CD14-positive monocyte (primary cell): ENCODE measurements around the gene RAX2. TPM values are rescaled to one million over a fixed set of nuclear protein-coding genes. Genes with fewer than 3 reads are reported as not detected.

Source experiments
- DNase-seq, 3 donors: peaks; one replicate each; pipeline ENCODE4 v3.0.0-alpha.2; 2011 to 2022
- H2AFZ ChIP-seq: 2 replicates; pipeline ENCODE4 v1.6.0; 2012; ENCODE audit warnings: mild to moderate bottlenecking, low read depth, low read length, inconsistent platforms; ENCODE audit not compliant: insufficient read depth, poor library complexity, severe bottlenecking
- H3K27ac ChIP-seq, 2 donors: 1 replicate in 1 of 2; 2 replicates in 1 of 2; pipeline ENCODE4 v1.5.1; 2012 to 2013; ENCODE audit warnings: low read length in 2 of 2, control low read depth in 1 of 2, inconsistent platforms in 1 of 2, low read depth in 1 of 2, mild to moderate bottlenecking in 1 of 2
- H3K27me3 ChIP-seq, 2 donors: one replicate each; pipeline versions ENCODE4 v1.6.0 to v1.6.1; 2011 to 2013; ENCODE audit warnings: low read length in 2 of 2; ENCODE audit not compliant: control insufficient read depth in 2 of 2, insufficient read depth in 2 of 2
- H3K36me3 ChIP-seq, 2 donors: replicated peaks in 1 of 2; 1 replicate in 1 of 2; 2 replicates in 1 of 2; pipeline versions ENCODE4 v1.5.1 to v1.6.1; 2012 to 2013; ENCODE audit warnings: low read length in 2 of 2, control low read depth in 1 of 2, inconsistent platforms in 1 of 2, mild to moderate bottlenecking in 1 of 2; ENCODE audit not compliant: insufficient read depth in 2 of 2, control insufficient read depth in 1 of 2
- H3K4me1 ChIP-seq, 2 donors: 1 replicate in 1 of 2; 2 replicates in 1 of 2; pipeline versions ENCODE4 v1.5.1 to v1.6.1; 2012 to 2013; ENCODE audit warnings: low read length in 2 of 2, control low read depth in 1 of 2, inconsistent platforms in 1 of 2, mild to moderate bottlenecking in 1 of 2, moderate library complexity in 1 of 2; ENCODE audit not compliant: insufficient read depth in 2 of 2, control insufficient read depth in 1 of 2
- H3K4me2 ChIP-seq: replicated peaks from 2 replicates; pipeline ENCODE3; 2012; ENCODE audit warnings: low read length, moderate library complexity, mild to moderate bottlenecking; ENCODE audit not compliant: poor library complexity, severe bottlenecking; ENCODE audit errors: extremely low read depth
- H3K4me3 ChIP-seq, 3 experiments: fragments of 200-600 bp in 1 of 3; sonication (generic) in 1 of 3; replicated peaks in 1 of 3; 1 replicate in 2 of 3; 2 replicates in 1 of 3; pipeline ENCODE4 v1.5.1; 2011 to 2013; ENCODE audit warnings: low read length in 3 of 3, mild to moderate bottlenecking in 3 of 3, control low read depth in 2 of 3, low read depth in 2 of 3, inconsistent platforms in 1 of 3, moderate library complexity in 1 of 3
- H3K79me2 ChIP-seq: 2 replicates; pipeline ENCODE4 v1.6.0; 2012; ENCODE audit warnings: mild to moderate bottlenecking, control low read depth, inconsistent platforms, low read length, moderate library complexity; ENCODE audit not compliant: insufficient read depth
- H3K9ac ChIP-seq: 2 replicates; pipeline ENCODE4 v1.6.0; 2017; ENCODE audit warnings: low read length, mild to moderate bottlenecking; ENCODE audit not compliant: insufficient read depth, poor library complexity, severe bottlenecking
- H3K9me3 ChIP-seq, 2 donors: replicated peaks in 1 of 2; 1 replicate in 1 of 2; 2 replicates in 1 of 2; pipeline versions ENCODE4 v1.5.1 to v1.6.1; 2012 to 2013; ENCODE audit warnings: low read length in 2 of 2, control low read depth in 1 of 2; ENCODE audit not compliant: control insufficient read depth in 1 of 2, insufficient read depth in 1 of 2
- H4K20me1 ChIP-seq: 2 replicates; pipeline ENCODE4 v1.6.0; 2012; ENCODE audit warnings: mild to moderate bottlenecking, low read length, control low read depth, moderate library complexity; ENCODE audit not compliant: insufficient read depth
- H3K27ac Mint-ChIP-seq, 7 donors: one replicate each; pipeline ENCODE4 v1.8.0; 2020; ENCODE audit warnings: mild to moderate bottlenecking in 7 of 7, mixed read lengths in 7 of 7, moderate library complexity in 6 of 7, inconsistent platforms in 2 of 7
- H3K27me3 Mint-ChIP-seq, 3 donors: one replicate each; pipeline ENCODE4 v1.8.0; 2021 to 2022; ENCODE audit warnings: low read depth in 3 of 3, mild to moderate bottlenecking in 3 of 3, mixed read lengths in 3 of 3, moderate library complexity in 3 of 3, inconsistent platforms in 1 of 3
- H3K36me3 Mint-ChIP-seq, 2 donors: one replicate each; pipeline ENCODE4 v1.8.0; 2020; ENCODE audit warnings: mixed read lengths in 2 of 2, inconsistent platforms in 1 of 2, mild to moderate bottlenecking in 1 of 2
- H3K4me1 Mint-ChIP-seq: one replicate; pipeline ENCODE4 v1.8.0; 2020; ENCODE audit warnings: mild to moderate bottlenecking, mixed read lengths
- H3K4me3 Mint-ChIP-seq, 2 donors: one replicate each; pipeline ENCODE4 v1.8.0; 2020; ENCODE audit warnings: mild to moderate bottlenecking in 2 of 2, mixed read lengths in 2 of 2, moderate library complexity in 1 of 2
- H3K9me3 Mint-ChIP-seq, 7 donors: one replicate each; pipeline ENCODE4 v1.8.0; 2020 to 2022; ENCODE audit warnings: mixed read lengths in 7 of 7, mild to moderate bottlenecking in 6 of 7, moderate library complexity in 6 of 7, inconsistent platforms in 2 of 7
- WGBS: methylation state at CpG from one replicate; pipeline ENCODE4 v1.1.5; 2013; ENCODE audit warnings: missing lambda C conversion rate; ENCODE audit not compliant: insufficient coverage; 5-methylcytosine and 5-hydroxymethylcytosine counted together
- intact Hi-C, 2 donors: fragments of 100-400 bp; cut with micrococcal nuclease; formaldehyde crosslinking; loops; one replicate each; pipeline versions ENCODE4 v1.15.0 to v1.15.1; 2023
- polyA plus RNA-seq, 3 donors: library from polyadenylated mRNA; depleted of rRNA in 1 of 3; unstranded in 2 of 3; stranded (reverse) in 1 of 3; fragments of 300-500 nt in 2 of 3; fragments of >200 nt in 1 of 3; fragmentation: Illumina TruSeq in 2 of 3; gene quantifications; 1 replicate in 2 of 3; 2 replicates in 1 of 3; pipeline ENCODE4 v1.2.3, GENCODE V29; 2012 to 2021
- TF ChIP-seq, protein P1 (sequence below): fragments of 200-600 bp; IDR thresholded peaks from one replicate; pipeline ENCODE4 v1.8.0; 2022; ENCODE audit warnings: antibody characterized with exemption, mild to moderate bottlenecking

RAX2 gene
- polyA plus RNA-seq, 3 donors = not detected

DNA sequence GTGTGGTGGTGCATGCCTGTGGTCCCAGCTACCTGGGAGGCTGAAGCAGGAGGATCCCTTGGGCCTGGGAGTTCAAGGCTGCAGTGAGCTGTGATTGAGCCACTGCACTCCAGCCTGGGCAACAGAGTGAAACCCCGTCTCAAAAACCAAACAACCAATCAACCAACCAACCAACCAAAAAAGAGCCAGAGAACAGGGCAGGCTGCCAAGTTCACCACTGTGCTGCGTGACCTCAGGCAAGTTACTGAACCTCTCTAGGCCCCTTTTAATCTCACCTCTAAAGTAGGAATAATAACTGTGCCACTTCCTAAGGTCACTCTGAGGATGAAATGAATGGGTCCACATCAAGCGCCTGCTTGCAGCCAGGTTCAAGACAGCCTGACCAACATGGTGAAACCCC lies 46.9 kb downstream of the RAX2 start:
- Mint-ChIP-seq H3K4me1 (peaks cover 3% of the 10 kb centered on the region), H3K4me3 (peak overlapping the region in 1 of 2 donors; percentile 40), H3K27ac (peak overlapping the region in 1 of 7 donors; percentile 20), H3K9me3 (peaks cover 0 to 14% (median 11%) of the 10 kb centered on the region in 7 donors), H3K36me3 (peaks cover 2 to 3% of the 10 kb centered on the region in 2 donors), H3K27me3 (peaks cover 41 to 60% (median 41%) of the 10 kb centered on the region in 3 donors)
- Histone ChIP-seq H3K4me2 (no peak overlapping the region), H3K9me3 (peaks cover 9 to 14% of the 10 kb centered on the region in 2 donors), H3K4me3 (no peak overlapping the region), H3K9ac (no peak overlapping the region), H3K27ac (no peak overlapping the region), H3K79me2 (no peaks in the 10 kb centered on the region), H4K20me1 (no peaks in the 10 kb centered on the region), H2AFZ (no peak overlapping the region), H3K27me3 (peaks cover 26 to 36% of the 10 kb centered on the region in 2 donors), H3K4me1 (peaks cover 5 to 10% of the 10 kb centered on the region in 2 donors), H3K36me3 (no peaks in the 10 kb centered on the region)
- intact Hi-C loops = no loop called here
- WGBS = 86% methylated on average over 1 of the region's 3 CpGs
- TF ChIP-seq, protein P1, sequence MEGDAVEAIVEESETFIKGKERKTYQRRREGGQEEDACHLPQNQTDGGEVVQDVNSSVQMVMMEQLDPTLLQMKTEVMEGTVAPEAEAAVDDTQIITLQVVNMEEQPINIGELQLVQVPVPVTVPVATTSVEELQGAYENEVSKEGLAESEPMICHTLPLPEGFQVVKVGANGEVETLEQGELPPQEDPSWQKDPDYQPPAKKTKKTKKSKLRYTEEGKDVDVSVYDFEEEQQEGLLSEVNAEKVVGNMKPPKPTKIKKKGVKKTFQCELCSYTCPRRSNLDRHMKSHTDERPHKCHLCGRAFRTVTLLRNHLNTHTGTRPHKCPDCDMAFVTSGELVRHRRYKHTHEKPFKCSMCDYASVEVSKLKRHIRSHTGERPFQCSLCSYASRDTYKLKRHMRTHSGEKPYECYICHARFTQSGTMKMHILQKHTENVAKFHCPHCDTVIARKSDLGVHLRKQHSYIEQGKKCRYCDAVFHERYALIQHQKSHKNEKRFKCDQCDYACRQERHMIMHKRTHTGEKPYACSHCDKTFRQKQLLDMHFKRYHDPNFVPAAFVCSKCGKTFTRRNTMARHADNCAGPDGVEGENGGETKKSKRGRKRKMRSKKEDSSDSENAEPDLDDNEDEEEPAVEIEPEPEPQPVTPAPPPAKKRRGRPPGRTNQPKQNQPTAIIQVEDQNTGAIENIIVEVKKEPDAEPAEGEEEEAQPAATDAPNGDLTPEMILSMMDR = no peak
- DNase-seq = no peak

DNA sequence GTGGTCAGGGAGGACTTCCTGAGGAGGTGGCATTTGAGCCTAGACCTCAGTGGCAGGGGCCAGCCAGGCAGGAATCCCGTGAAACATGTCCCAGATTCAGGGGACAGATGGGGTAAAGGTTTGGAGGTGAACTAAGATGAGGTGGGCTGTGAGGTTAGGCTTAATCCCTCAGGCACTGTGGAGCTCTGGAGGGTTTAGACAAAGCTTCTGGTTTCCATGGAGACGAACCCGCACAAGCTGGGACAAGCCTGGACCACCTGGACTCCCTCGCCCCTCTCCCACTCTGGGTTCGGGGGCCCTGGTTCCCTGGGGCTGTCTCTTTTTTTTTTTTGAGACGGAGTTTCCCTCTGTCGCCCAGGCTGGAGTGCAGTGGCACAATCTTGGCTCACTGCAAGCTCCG lies 48.1 kb downstream of the RAX2 start:
- Histone ChIP-seq H3K36me3 (no peaks in the 10 kb centered on the region), H3K9me3 (peaks cover 9 to 14% of the 10 kb centered on the region in 2 donors), H3K27me3 (peaks cover 29 to 46% of the 10 kb centered on the region in 2 donors), H3K4me2 (no peak overlapping the region), H4K20me1 (no peaks in the 10 kb centered on the region), H3K27ac (no peak overlapping the region), H3K9ac (no peak overlapping the region), H3K79me2 (no peaks in the 10 kb centered on the region), H3K4me3 (no peak overlapping the region), H2AFZ (no peak overlapping the region), H3K4me1 (peaks cover 5 to 10% of the 10 kb centered on the region in 2 donors)
- Mint-ChIP-seq H3K27ac (no peak overlapping the region), H3K9me3 (peaks cover 0 to 14% (median 11%) of the 10 kb centered on the region in 7 donors), H3K4me3 (no peak overlapping the region), H3K4me1 (peaks cover 3% of the 10 kb centered on the region), H3K36me3 (peaks cover 2 to 3% of the 10 kb centered on the region in 2 donors), H3K27me3 (peaks cover 46 to 72% (median 50%) of the 10 kb centered on the region in 3 donors)
- intact Hi-C loops = no loop called here
- WGBS = 76% methylated on average over 3 of the region's 8 CpGs
- DNase-seq = no peak
- TF ChIP-seq, protein P1 = no peak
